Vagina (tissue), 2 donors: ENCODE data around the gene C10orf143.

Source experiments
- POLR2A ChIP-seq, 2 donors: fragments of 450-650 bp; IDR thresholded peaks; one replicate each; pipeline ENCODE4 v1.6.1; 2017; ENCODE audit warnings: antibody characterized with exemption in 2 of 2, mild to moderate bottlenecking in 2 of 2, moderate library complexity in 2 of 2
- POLR2AphosphoS5 ChIP-seq, 2 donors: sonication (generic); formaldehyde crosslinking; IDR thresholded peaks; one replicate each; pipeline ENCODE4 v1.9.0; 2017; ENCODE audit warnings: antibody characterized with exemption in 2 of 2, mild to moderate bottlenecking in 2 of 2, low read depth in 1 of 2; ENCODE audit not compliant: insufficient read depth in 1 of 2
- TF ChIP-seq, protein P1 (sequence below), 3 experiments: fragments of 450-650 bp in 2 of 3; fragments of 200-600 bp in 1 of 3; sonication (generic) in 1 of 3; IDR thresholded peaks; one replicate each; pipeline ENCODE4 v1.5.1; 2017 to 2019; ENCODE audit warnings: antibody characterized with exemption in 3 of 3, mild to moderate bottlenecking in 2 of 3, moderate library complexity in 2 of 3

- TF ChIP-seq POLR2A (IDR thresholded peaks at IDR 0.05) = no peak
- TF ChIP-seq, protein P1, sequence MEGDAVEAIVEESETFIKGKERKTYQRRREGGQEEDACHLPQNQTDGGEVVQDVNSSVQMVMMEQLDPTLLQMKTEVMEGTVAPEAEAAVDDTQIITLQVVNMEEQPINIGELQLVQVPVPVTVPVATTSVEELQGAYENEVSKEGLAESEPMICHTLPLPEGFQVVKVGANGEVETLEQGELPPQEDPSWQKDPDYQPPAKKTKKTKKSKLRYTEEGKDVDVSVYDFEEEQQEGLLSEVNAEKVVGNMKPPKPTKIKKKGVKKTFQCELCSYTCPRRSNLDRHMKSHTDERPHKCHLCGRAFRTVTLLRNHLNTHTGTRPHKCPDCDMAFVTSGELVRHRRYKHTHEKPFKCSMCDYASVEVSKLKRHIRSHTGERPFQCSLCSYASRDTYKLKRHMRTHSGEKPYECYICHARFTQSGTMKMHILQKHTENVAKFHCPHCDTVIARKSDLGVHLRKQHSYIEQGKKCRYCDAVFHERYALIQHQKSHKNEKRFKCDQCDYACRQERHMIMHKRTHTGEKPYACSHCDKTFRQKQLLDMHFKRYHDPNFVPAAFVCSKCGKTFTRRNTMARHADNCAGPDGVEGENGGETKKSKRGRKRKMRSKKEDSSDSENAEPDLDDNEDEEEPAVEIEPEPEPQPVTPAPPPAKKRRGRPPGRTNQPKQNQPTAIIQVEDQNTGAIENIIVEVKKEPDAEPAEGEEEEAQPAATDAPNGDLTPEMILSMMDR (IDR thresholded peaks at IDR 0.05) = peak; percentile 33 to 74 (median 64)
- no peak for TF ChIP-seq POLR2AphosphoS5 (IDR thresholded peaks at IDR 0.05; ENCODE audit: insufficient read depth in 1 of 2, low read depth in 1 of 2)
These were observed 809 bp downstream of the C10orf143 start for GRCh38 chr10:130109796-130110245.
